ENCODE data around the gene SH3D19. TPM values are rescaled to one million over a fixed set of nuclear protein-coding genes. Genes with fewer than 3 reads are reported as not detected.

SH3D19 gene
- total RNA-seq, 1 experiment from 2014 or later = not detected

DNA sequence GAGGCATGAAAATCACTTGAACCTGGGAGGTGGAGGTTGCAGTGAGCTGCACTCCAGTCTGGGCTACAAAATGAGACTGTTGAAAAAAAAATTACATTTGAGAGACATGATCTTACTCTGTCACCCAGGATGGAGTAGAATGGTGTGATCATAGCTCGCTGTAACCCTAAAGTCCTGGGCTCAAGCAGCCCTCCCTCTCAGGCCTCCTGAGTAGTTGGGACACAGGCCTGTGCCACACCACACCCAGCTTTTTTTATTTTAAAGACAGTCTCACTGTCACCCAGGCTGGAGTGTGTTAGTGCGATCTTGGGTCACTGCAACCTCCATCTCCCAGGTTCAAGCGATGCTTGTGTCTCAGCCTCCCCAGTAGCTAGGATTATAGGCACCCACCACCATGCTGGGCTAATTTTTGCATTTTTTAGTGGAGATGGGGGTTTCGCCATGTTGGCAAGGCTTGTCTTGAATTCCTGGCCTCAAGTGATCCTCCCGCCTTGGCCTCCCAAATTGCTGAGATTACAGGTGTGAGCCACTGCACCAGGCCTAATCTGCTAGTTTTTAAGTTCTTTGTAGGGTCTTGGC is 219.9 kb downstream of the SH3D19 start:
- Histone ChIP-seq H3K9ac (ENCODE audit: low read length) (no peak overlapping the region), H2AFZ (ENCODE audit: low read length) (no peak overlapping the region), H3K4me1 (ENCODE audit: low read length) (peaks cover 17% of the 10 kb centered on the region), H3K9me2 (replicated peaks; ENCODE audit: insufficient read depth, low read length) (no peaks in the 10 kb centered on the region), H3K27me3 (ENCODE audit: low read length) (no peaks in the 10 kb centered on the region), H3K79me2 (ENCODE audit: low read length) (peaks cover 22% of the 10 kb centered on the region), H3K36me3 (ENCODE audit: insufficient read depth, low read length) (peaks cover 69% of the 10 kb centered on the region), H3K9me3 (ENCODE audit: low read length) (no peaks in the 10 kb centered on the region), H3K27ac (ENCODE audit: low read length) (no peak overlapping the region), H3K4me2 (ENCODE audit: low read depth, low read length, poor library complexity, severe bottlenecking) (no peak overlapping the region), H3K4me3 (ENCODE audit: low read length) (no peak overlapping the region), H4K20me1 (ENCODE audit: insufficient read depth, low read depth, low read length) (peaks cover 29% of the 10 kb centered on the region)
- peak; percentile 54 for DNase-seq

- Histone ChIP-seq H3K4me3 (ENCODE audit: low read length) (no peak overlapping the region), H3K9ac (ENCODE audit: low read length) (no peak overlapping the region), H3K36me3 (ENCODE audit: insufficient read depth, low read length) (peaks cover 78% of the 10 kb centered on the region), H2AFZ (ENCODE audit: low read length) (no peak overlapping the region), H4K20me1 (ENCODE audit: insufficient read depth, low read depth, low read length) (peaks cover 38% of the 10 kb centered on the region), H3K27ac (ENCODE audit: low read length) (no peak overlapping the region), H3K4me2 (ENCODE audit: low read depth, low read length, poor library complexity, severe bottlenecking) (no peak overlapping the region), H3K27me3 (ENCODE audit: low read length) (no peaks in the 10 kb centered on the region), H3K79me2 (ENCODE audit: low read length) (peaks cover 31% of the 10 kb centered on the region), H3K9me2 (replicated peaks; ENCODE audit: insufficient read depth, low read length) (no peaks in the 10 kb centered on the region), H3K9me3 (ENCODE audit: low read length) (no peaks in the 10 kb centered on the region), H3K4me1 (ENCODE audit: low read length) (peaks cover 19% of the 10 kb centered on the region)
- DNase-seq = no peak
Measured at GRCh38 chr4:151104621-151105020, 220.8 kb downstream of the SH3D19 start.

DNA sequence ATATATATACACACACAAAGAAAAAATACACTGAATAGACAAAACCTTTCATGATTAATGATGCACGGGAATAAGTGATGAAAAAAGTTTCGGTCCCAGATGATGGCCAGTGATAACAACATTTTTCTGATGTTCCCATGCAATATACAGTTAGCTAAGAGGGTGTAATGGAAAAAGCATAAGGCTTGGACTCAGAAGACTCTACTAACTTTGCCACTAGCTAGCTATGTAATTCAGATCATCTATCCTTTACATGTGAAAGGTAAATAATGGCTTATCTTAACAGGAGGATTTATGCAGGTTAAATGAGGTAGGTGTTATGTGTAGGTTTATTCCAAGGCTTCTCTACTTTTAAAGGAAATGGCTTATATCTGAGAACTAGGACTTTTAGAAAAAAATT is 221.6 kb downstream of the SH3D19 start:
- no peak overlapping the region for H3K4me2 ChIP-seq (ENCODE audit: low read depth, low read length, poor library complexity, severe bottlenecking)
- no peak for DNase-seq
- H3K79me2 ChIP-seq (ENCODE audit: low read length) = peaks cover 33% of the 10 kb centered on the region
- H3K9me3 ChIP-seq (ENCODE audit: low read length) = no peaks in the 10 kb centered on the region
- H4K20me1 ChIP-seq (ENCODE audit: insufficient read depth, low read depth, low read length) = peaks cover 39% of the 10 kb centered on the region
- H3K36me3 ChIP-seq (ENCODE audit: insufficient read depth, low read length) = peaks cover 78% of the 10 kb centered on the region
- no peak overlapping the region for H3K27ac ChIP-seq (ENCODE audit: low read length)
- H3K9ac ChIP-seq (ENCODE audit: low read length) = no peak overlapping the region
- no peak overlapping the region for H3K4me3 ChIP-seq (ENCODE audit: low read length)
- no peaks in the 10 kb centered on the region for H3K9me2 ChIP-seq (replicated peaks; ENCODE audit: insufficient read depth, low read length)
- H3K4me1 ChIP-seq (ENCODE audit: low read length) = peaks cover 22% of the 10 kb centered on the region
- H3K27me3 ChIP-seq (ENCODE audit: low read length) = no peaks in the 10 kb centered on the region
- no peak overlapping the region for H2AFZ ChIP-seq (ENCODE audit: low read length)

DNA sequence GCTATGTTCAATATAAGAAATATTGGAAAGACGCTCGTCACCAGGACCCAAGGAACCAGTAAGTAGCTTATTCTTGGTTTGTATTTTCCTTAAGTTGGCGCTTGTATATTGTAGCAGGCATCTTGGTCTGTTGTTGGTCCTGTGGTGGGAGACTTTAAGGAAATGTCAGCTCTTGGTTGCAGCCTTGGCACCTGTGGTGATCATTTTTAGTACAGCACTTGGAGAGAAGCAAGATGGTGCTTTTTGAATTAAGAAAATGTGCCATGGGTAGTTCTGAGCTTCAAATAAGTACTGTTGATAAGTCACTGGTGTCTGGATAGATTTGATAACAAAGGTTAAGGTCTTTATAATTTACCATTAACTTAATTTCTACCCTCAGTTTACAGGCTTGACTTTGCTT is 224.9 kb downstream of the SH3D19 start:
- Histone ChIP-seq H3K36me3 (ENCODE audit: insufficient read depth, low read length) (peaks cover 56% of the 10 kb centered on the region), H3K9me2 (replicated peaks; ENCODE audit: insufficient read depth, low read length) (no peaks in the 10 kb centered on the region), H3K4me1 (ENCODE audit: low read length) (peaks cover 27% of the 10 kb centered on the region), H3K4me2 (ENCODE audit: low read depth, low read length, poor library complexity, severe bottlenecking) (peak overlapping the region; percentile 93), H3K79me2 (ENCODE audit: low read length) (peaks cover 33% of the 10 kb centered on the region), H4K20me1 (ENCODE audit: insufficient read depth, low read depth, low read length) (peaks cover 36% of the 10 kb centered on the region), H3K27ac (ENCODE audit: low read length) (peak overlapping the region; percentile 84), H2AFZ (ENCODE audit: low read length) (no peak overlapping the region), H3K9ac (ENCODE audit: low read length) (peak overlapping the region; percentile 90), H3K9me3 (ENCODE audit: low read length) (no peaks in the 10 kb centered on the region), H3K4me3 (ENCODE audit: low read length) (peak overlapping the region; percentile 86), H3K27me3 (ENCODE audit: low read length) (no peaks in the 10 kb centered on the region)
- peak; percentile 54 for DNase-seq

DNA sequence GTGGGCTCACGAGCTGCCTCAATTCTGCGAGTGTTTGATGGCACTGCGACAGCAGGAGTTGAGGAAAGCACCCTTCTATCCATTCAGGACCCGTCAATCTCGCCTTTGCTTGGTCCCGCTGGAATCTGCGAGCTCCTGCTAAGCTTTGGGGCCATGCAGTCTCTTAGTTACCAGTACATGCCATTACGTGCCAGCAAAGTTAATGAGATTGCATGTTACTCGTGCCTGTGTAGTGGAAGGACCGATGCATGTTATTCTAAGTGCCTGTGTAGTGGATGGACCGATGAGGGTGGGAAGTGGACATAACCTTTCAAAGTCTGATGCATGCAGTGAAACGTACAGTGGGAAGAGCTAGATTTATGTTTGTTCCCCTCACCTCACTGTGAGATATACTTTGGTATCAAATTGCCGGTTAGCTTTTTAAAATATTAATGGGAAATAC is 225.4 kb downstream of the SH3D19 start:
- Histone ChIP-seq H3K36me3 (ENCODE audit: insufficient read depth, low read length) (peaks cover 53% of the 10 kb centered on the region), H3K4me3 (ENCODE audit: low read length) (peak overlapping the region; percentile 86), H3K27me3 (ENCODE audit: low read length) (no peaks in the 10 kb centered on the region), H3K9me2 (replicated peaks; ENCODE audit: insufficient read depth, low read length) (no peaks in the 10 kb centered on the region), H3K9ac (ENCODE audit: low read length) (peak overlapping the region; percentile 90), H3K27ac (ENCODE audit: low read length) (peak overlapping the region; percentile 84), H4K20me1 (ENCODE audit: insufficient read depth, low read depth, low read length) (peaks cover 36% of the 10 kb centered on the region), H3K79me2 (ENCODE audit: low read length) (peaks cover 33% of the 10 kb centered on the region), H3K4me2 (ENCODE audit: low read depth, low read length, poor library complexity, severe bottlenecking) (peak overlapping the region; percentile 93), H2AFZ (ENCODE audit: low read length) (no peak overlapping the region), H3K9me3 (ENCODE audit: low read length) (no peaks in the 10 kb centered on the region), H3K4me1 (ENCODE audit: low read length) (peaks cover 27% of the 10 kb centered on the region)
- peak; percentile 64 for DNase-seq

DNA sequence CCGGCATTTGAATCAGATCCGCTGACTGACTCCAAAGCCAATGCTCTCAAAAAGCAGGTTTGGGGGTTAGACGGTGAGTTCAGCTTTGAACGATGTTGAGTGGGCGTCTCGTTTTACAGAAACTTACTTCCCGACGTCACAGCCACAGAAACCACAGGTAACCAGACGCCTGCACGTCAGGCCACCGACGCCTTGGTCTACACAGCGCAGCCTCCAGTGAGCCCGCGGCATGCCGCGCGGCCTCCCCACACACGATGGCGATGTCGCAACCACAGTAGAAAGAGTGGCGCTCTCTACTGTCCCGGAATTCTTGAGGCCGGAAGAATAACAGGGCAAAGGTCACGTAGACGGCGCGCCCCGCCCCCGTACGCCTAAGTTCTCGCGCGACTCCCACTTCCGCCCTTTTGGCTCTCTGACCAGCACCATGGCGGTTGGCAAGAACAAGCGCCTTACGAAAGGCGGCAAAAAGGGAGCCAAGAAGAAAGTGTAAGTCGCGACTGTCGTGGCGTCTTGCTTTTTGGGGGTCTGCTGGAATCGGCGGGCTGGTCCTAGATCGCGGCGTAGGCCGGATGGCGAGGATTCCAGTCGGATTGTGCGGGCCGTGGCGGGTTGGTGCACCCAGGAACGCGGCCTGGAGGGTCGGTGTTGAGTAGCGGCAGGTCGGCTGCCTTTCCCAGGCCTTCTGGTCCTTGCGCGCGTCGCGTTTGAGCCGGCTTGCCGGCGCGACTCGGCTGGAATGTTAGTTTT is 226.0 kb downstream of the SH3D19 start, which contains the start of gene RPS3A:
Gene RPS3A (plus strand): TSS at position 400 of the 747 bp plus-strand sequence. CDS start 25 bp downstream, at position 425.
- Histone ChIP-seq H2AFZ (ENCODE audit: low read length) (peak within 1 kb of the TSS; percentile 95), H3K27me3 (ENCODE audit: low read length) (no peaks in the 10 kb centered on the region), H3K9me3 (ENCODE audit: low read length) (no peaks in the 10 kb centered on the region), H3K27ac (ENCODE audit: low read length) (peak within 1 kb of the TSS; percentile 84), H3K36me3 (ENCODE audit: insufficient read depth, low read length) (peaks cover 47% of the 10 kb centered on the region), H3K4me2 (ENCODE audit: low read depth, low read length, poor library complexity, severe bottlenecking) (peak within 1 kb of the TSS; percentile 93), H3K4me1 (ENCODE audit: low read length) (peaks cover 27% of the 10 kb centered on the region), H3K4me3 (ENCODE audit: low read length) (peak within 1 kb of the TSS; percentile 86), H3K9me2 (replicated peaks; ENCODE audit: insufficient read depth, low read length) (no peaks in the 10 kb centered on the region), H3K9ac (ENCODE audit: low read length) (peak within 1 kb of the TSS; percentile 90), H3K79me2 (ENCODE audit: low read length) (peaks cover 33% of the 10 kb centered on the region), H4K20me1 (ENCODE audit: insufficient read depth, low read depth, low read length) (peaks cover 31% of the 10 kb centered on the region)
- DNase-seq = peak; percentile 100

DNA sequence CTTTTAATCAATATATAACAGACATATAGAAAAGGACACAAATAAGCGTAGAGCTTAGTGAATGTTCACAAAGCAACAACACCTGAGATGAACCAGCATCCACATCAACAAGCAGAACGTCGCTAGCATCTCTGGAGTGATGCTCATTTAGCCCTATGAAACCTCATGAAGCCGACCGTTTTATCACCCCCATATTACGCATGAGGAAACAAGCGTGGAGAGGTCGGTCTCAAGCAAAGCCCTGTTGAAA is 226.5 kb downstream of the SH3D19 start:
- Histone ChIP-seq H3K9ac (ENCODE audit: low read length) (peak overlapping the region; percentile 70), H3K79me2 (ENCODE audit: low read length) (peaks cover 33% of the 10 kb centered on the region), H3K4me3 (ENCODE audit: low read length) (peak overlapping the region; percentile 86), H3K4me2 (ENCODE audit: low read depth, low read length, poor library complexity, severe bottlenecking) (peak overlapping the region; percentile 91), H3K36me3 (ENCODE audit: insufficient read depth, low read length) (peaks cover 42% of the 10 kb centered on the region), H3K4me1 (ENCODE audit: low read length) (peaks cover 27% of the 10 kb centered on the region), H3K9me3 (ENCODE audit: low read length) (no peaks in the 10 kb centered on the region), H3K9me2 (replicated peaks; ENCODE audit: insufficient read depth, low read length) (no peaks in the 10 kb centered on the region), H3K27me3 (ENCODE audit: low read length) (no peaks in the 10 kb centered on the region), H2AFZ (ENCODE audit: low read length) (peak overlapping the region; percentile 95), H3K27ac (ENCODE audit: low read length) (peak overlapping the region; percentile 48), H4K20me1 (ENCODE audit: insufficient read depth, low read depth, low read length) (peaks cover 31% of the 10 kb centered on the region)
- no peak for DNase-seq

- Histone ChIP-seq H3K4me2 (ENCODE audit: low read depth, low read length, poor library complexity, severe bottlenecking) (no peak overlapping the region), H2AFZ (ENCODE audit: low read length) (peak overlapping the region; percentile 19; the same call in 1 of the 2 replicates), H3K9ac (ENCODE audit: low read length) (no peak overlapping the region), H3K9me2 (replicated peaks; ENCODE audit: insufficient read depth, low read length) (no peaks in the 10 kb centered on the region), H4K20me1 (ENCODE audit: insufficient read depth, low read depth, low read length) (peaks cover 31% of the 10 kb centered on the region), H3K4me1 (ENCODE audit: low read length) (peaks cover 27% of the 10 kb centered on the region), H3K36me3 (ENCODE audit: insufficient read depth, low read length) (peaks cover 31% of the 10 kb centered on the region), H3K27me3 (ENCODE audit: low read length) (no peaks in the 10 kb centered on the region), H3K9me3 (ENCODE audit: low read length) (no peaks in the 10 kb centered on the region), H3K79me2 (ENCODE audit: low read length) (peaks cover 33% of the 10 kb centered on the region), H3K27ac (ENCODE audit: low read length) (no peak overlapping the region), H3K4me3 (ENCODE audit: low read length) (no peak overlapping the region)
- no peak for DNase-seq
Measured at GRCh38 chr4:151097759-151098158, 227.6 kb downstream of the SH3D19 start.

Measured in Karpas-422 (cell line).